Omental fat pad (tissue), 4 donors: ENCODE results near the gene TOM1L1. TPM values are rescaled to one million over a fixed set of nuclear protein-coding genes. Genes with fewer than 3 reads are reported as not detected.

Experiments
- ATAC-seq: fragments of 150-250 bp; one replicate; pipeline ENCODE4 v1.9.1; 2016; ENCODE audit warnings: mild to moderate bottlenecking, moderate library complexity; ENCODE audit not compliant: low FRiP score
- DNase-seq: peaks from one replicate; pipeline ENCODE4 v3.0.0-alpha.2; 2019; ENCODE audit warnings: low spot score
- CTCF ChIP-seq, 3 donors: fragments of 450-650 bp; IDR thresholded peaks; one replicate each; pipeline ENCODE4 v1.5.1; 2016 to 2017; ENCODE audit warnings: antibody characterized with exemption in 3 of 3, mild to moderate bottlenecking in 3 of 3, moderate library complexity in 2 of 3
- total RNA-seq, 4 donors: library from RNA; depleted of rRNA; stranded (reverse); fragments of >200 nt; gene quantifications; one replicate each; pipeline ENCODE4 v1.1.0, GENCODE V29; 2016

TOM1L1 gene
- total RNA-seq, 4 donors from 2014 or later = 3.9 to 30.3 (median 21.4) TPM

GRCh38 chr17:54982399-54982798, 81.7 kb downstream of the TOM1L1 start:
- no peak for TF ChIP-seq CTCF (IDR thresholded peaks at IDR 0.05)
- peak; percentile 57 for ATAC-seq
- DNase-seq = no peak

- DNase-seq (no peak), ATAC-seq (no peak)
- TF ChIP-seq CTCF (IDR thresholded peaks at IDR 0.05) = no peak
Measured at GRCh38 chr17:54983260-54983659, 82.6 kb downstream of the TOM1L1 start.

GRCh38 chr17:54985476-54985875, 84.8 kb downstream of the TOM1L1 start:
- ATAC-seq (no peak), DNase-seq (no peak)
- TF ChIP-seq CTCF (IDR thresholded peaks at IDR 0.05) = no peak

GRCh38 chr17:54990118-54990517, 89.5 kb downstream of the TOM1L1 start:
- no peak for ATAC-seq

GRCh38 chr17:54991567-54991966, 90.9 kb downstream of the TOM1L1 start:
- no peak for TF ChIP-seq CTCF (IDR thresholded peaks at IDR 0.05)
- no peak for DNase-seq
- ATAC-seq = no peak

More at GRCh38 chr17:54990118-54990517, 89.5 kb downstream of the TOM1L1 start:
- no peak for TF ChIP-seq CTCF (IDR thresholded peaks at IDR 0.05)
- no peak for DNase-seq

GRCh38 chr17:54992797-54993639, 92.4 kb downstream of the TOM1L1 start:
- no peak for DNase-seq
- peak in 1 of 3 donors; percentile 28 for TF ChIP-seq CTCF (IDR thresholded peaks at IDR 0.05)
- no peak for ATAC-seq

- ATAC-seq = no peak
- TF ChIP-seq CTCF (IDR thresholded peaks at IDR 0.05) = no peak
- no peak for DNase-seq
Measured at GRCh38 chr17:54996441-54996840, 95.8 kb downstream of the TOM1L1 start.
